HCT116 (cell line): Measurements from ENCODE around the gene KLK11. TPM values are rescaled to one million over a fixed set of nuclear protein-coding genes. Genes with fewer than 3 reads are reported as not detected.

Experiments used
- ATAC-seq: fragments of 200-7000 bp; cut with Tn5 transposase; 2 replicates; pipeline ENCODE4 v1.9.1; 2020; ENCODE audit warnings: mild to moderate bottlenecking, moderate library complexity
- BruUV-seq: library from RNA; stranded (reverse); fragments of 400-500 nt; replicated peaks from 2 replicates; lab custom pipeline; 2021; lab: Mats Ljungman, UMichigan
- CTCF ChIA-PET: fragments of 300-600 bp; sonication (Branson Sonifier 250); formaldehyde crosslinking; loops from one replicate; lab custom pipeline; 2021; ENCODE audit warnings: antibody characterized with exemption; lab: Charles Lee
- POLR2A ChIA-PET: fragments of 300-600, 350-600 bp; sonication (Branson Sonifier 250); formaldehyde crosslinking; loops from one replicate; lab custom pipeline; 2021; ENCODE audit warnings: antibody characterized with exemption; lab: Charles Lee
- RAD21 ChIA-PET, 2 experiments: fragments of 300-600 bp; sonication (Branson Sonifier 250); formaldehyde crosslinking; loops; one replicate each; lab custom pipeline; 2023; ENCODE audit warnings: low total read pairs in 2 of 2; ENCODE audit not compliant: uncharacterized antibody in 2 of 2, unreplicated experiment in 2 of 2, low non-redundant PET in 1 of 2; lab: Charles Lee
- DNase-seq: peaks from one replicate; pipeline ENCODE4 v3.0.0-alpha.2; 2010; ENCODE audit warnings: low read depth, low spot score
- H2AFZ ChIP-seq: fragments of 200-600 bp; shearing (Covaris generic), sonication (generic); 2 replicates; pipeline ENCODE4 v1.6.1; 2017; ENCODE audit warnings: low read depth, mixed run types, mixed read lengths, antibody characterized with exemption, low read length; ENCODE audit not compliant: poor library complexity, severe bottlenecking
- H3K27ac ChIP-seq: 2 replicates; pipeline ENCODE4 v1.5.1; 2012; ENCODE audit warnings: low read depth, low read length
- H3K27me3 ChIP-seq: fragments of 200-600 bp; sonication (generic); 2 replicates; pipeline ENCODE4 v1.6.1; 2016; ENCODE audit warnings: mixed run types, low read length, mixed read lengths; ENCODE audit not compliant: insufficient read depth
- H3K36me3 ChIP-seq, 2 experiments: fragments of 200-500 bp in 1 of 2; fragments of 200-600 bp in 1 of 2; sonication (Bioruptor generic) in 1 of 2; sonication (generic) in 1 of 2; 2 replicates each; pipeline versions ENCODE4 v1.5.1 to v1.6.1; 2014 to 2016; ENCODE audit warnings: low read length in 2 of 2, inconsistent platforms in 1 of 2, mixed read lengths in 1 of 2, mixed run types in 1 of 2; ENCODE audit not compliant: insufficient read depth in 2 of 2, control insufficient read depth in 1 of 2
- H3K4me1 ChIP-seq, 2 experiments: fragments of 200-600 bp in 1 of 2; sonication (generic) in 1 of 2; 2 replicates each; pipeline versions ENCODE4 v1.5.1 to v1.6.1; 2012 to 2017; ENCODE audit warnings: low read length in 2 of 2, inconsistent platforms in 1 of 2, mild to moderate bottlenecking in 1 of 2, mixed read lengths in 1 of 2, mixed run types in 1 of 2, moderate library complexity in 1 of 2; ENCODE audit not compliant: insufficient read depth in 2 of 2, control insufficient read depth in 1 of 2
- H3K4me2 ChIP-seq: fragments of 200-600 bp; sonication (generic); 2 replicates; pipeline ENCODE4 v1.6.1; 2017; ENCODE audit warnings: mixed run types, low read length, mixed read lengths
- H3K4me3 ChIP-seq, 2 experiments: fragments of 200-600 bp in 1 of 2; sonication (generic) in 1 of 2; replicated peaks in 1 of 2; 2 replicates each; pipeline ENCODE4 v1.5.1; 2011 to 2016; ENCODE audit warnings: low read length in 2 of 2, control low read depth in 1 of 2, low read depth in 1 of 2, mild to moderate bottlenecking in 1 of 2, mixed read lengths in 1 of 2, mixed run types in 1 of 2
- H3K79me2 ChIP-seq: fragments of 200-600 bp; sonication (generic); 2 replicates; pipeline ENCODE4 v1.6.1; 2017; ENCODE audit warnings: mild to moderate bottlenecking, mixed run types, low read length, moderate library complexity, mixed read lengths; ENCODE audit not compliant: insufficient read depth
- H3K9ac ChIP-seq: fragments of 200-600 bp; sonication (generic); 2 replicates; pipeline ENCODE4 v1.6.1; 2016; ENCODE audit warnings: low read length, mixed read lengths
- H3K9me2 ChIP-seq: fragments of 200-600 bp; sonication (generic), shearing (Covaris generic); 2 replicates; pipeline ENCODE4 v1.6.1; 2017; ENCODE audit warnings: mixed run types, mild to moderate bottlenecking, moderate library complexity; ENCODE audit not compliant: insufficient read depth
- H3K9me3 ChIP-seq, 2 experiments: fragments of 200-500 bp in 1 of 2; fragments of 200-600 bp in 1 of 2; sonication (Bioruptor generic) in 1 of 2; sonication (generic) in 1 of 2; 2 replicates each; pipeline ENCODE4 v1.6.1; 2014 to 2017; ENCODE audit warnings: low read length in 2 of 2, mixed read lengths in 2 of 2, inconsistent platforms in 1 of 2, low read depth in 1 of 2, mild to moderate bottlenecking in 1 of 2, mixed run types in 1 of 2, moderate library complexity in 1 of 2; ENCODE audit not compliant: control insufficient read depth in 1 of 2, insufficient read depth in 1 of 2
- H4K20me1 ChIP-seq: fragments of 200-600 bp; sonication (generic), shearing (Covaris generic); 2 replicates; pipeline ENCODE4 v1.6.1; 2017; ENCODE audit warnings: mixed run types, mild to moderate bottlenecking, moderate library complexity; ENCODE audit not compliant: insufficient read depth
- EGR1 ChIP-seq: IDR thresholded peaks from 2 replicates; pipeline ENCODE4 v1.6.1; 2012; ENCODE audit warnings: low read depth
- ELF1 ChIP-seq: IDR thresholded peaks from 2 replicates; pipeline ENCODE4 v1.6.1; 2012; ENCODE audit warnings: low read depth, borderline replicate concordance
- JUND ChIP-seq: IDR thresholded peaks from 2 replicates; pipeline ENCODE4 v1.6.1; 2012
- SIN3A ChIP-seq: IDR thresholded peaks from 2 replicates; pipeline ENCODE4 v1.6.1; 2012; ENCODE audit warnings: low read depth
- SRF ChIP-seq: IDR thresholded peaks from 2 replicates; pipeline ENCODE4 v1.6.1; 2012; ENCODE audit warnings: low read depth
- TCF7L2 ChIP-seq: IDR thresholded peaks from 2 replicates; pipeline ENCODE4 v1.7.0; 2011; ENCODE audit warnings: borderline replicate concordance, inconsistent platforms; ENCODE audit not compliant: insufficient read depth, insufficient read length; ENCODE audit errors: extremely low read depth
- ZFX ChIP-seq: fragments of 450-650 bp; IDR thresholded peaks from 2 replicates; pipeline ENCODE4 v1.6.1; 2017
- intact Hi-C: fragments of 100-400 bp; cut with micrococcal nuclease; formaldehyde crosslinking; loops from 2 replicates; pipeline ENCODE4 v1.10.0; 2022
- total RNA-seq: library from RNA; stranded (reverse); gene quantifications from one replicate; pipeline ENCODE4 v1.2.1, GENCODE V29; 2021; ENCODE audit not compliant: unreplicated experiment
- TF ChIP-seq, protein P1 (sequence below): IDR thresholded peaks from 2 replicates; pipeline ENCODE4 v1.6.1; 2012

Gene KLK11
- total RNA-seq, 1 experiment from 2014 or later = not detected

GRCh38 chr19:51006406-51006805 lies 20.0 kb downstream of the KLK11 start:
- Histone ChIP-seq H3K9me3 (no peaks in the 10 kb centered on the region), H3K9me2 (no peaks in the 10 kb centered on the region)
- ATAC-seq = no peak
- no peak for TF ChIP-seq TCF7L2
- no peak for TF ChIP-seq ELF1
- no peak for TF ChIP-seq EGR1
- no peak for TF ChIP-seq JUND
- no peak for TF ChIP-seq SRF
- TF ChIP-seq ZFX = no peak
- no peak for TF ChIP-seq SIN3A
- TF ChIP-seq, all 23 proteins: peak for 0
- no peaks in the 10 kb centered on the region for H3K27me3 ChIP-seq
- ChIA-PET CTCF (no interaction called here), RAD21 (no interaction called here), POLR2A (no interaction called here)
- H3K36me3 ChIP-seq = no peaks in the 10 kb centered on the region
- no TSS peak for BruUV-seq
- no peak overlapping the region for H3K4me3 ChIP-seq
- intact Hi-C loops = no loop called here
- no peak for DNase-seq
- H3K4me2 ChIP-seq = no peak overlapping the region
- no peaks in the 10 kb centered on the region for H3K79me2 ChIP-seq
- H2AFZ ChIP-seq = no peak overlapping the region
- no peak overlapping the region for H3K9ac ChIP-seq
- H4K20me1 ChIP-seq = no peaks in the 10 kb centered on the region
- H3K4me1 ChIP-seq = peaks cover 16 to 32% of the 10 kb centered on the region in 2 experiments
- H3K27ac ChIP-seq = no peak overlapping the region

DNA sequence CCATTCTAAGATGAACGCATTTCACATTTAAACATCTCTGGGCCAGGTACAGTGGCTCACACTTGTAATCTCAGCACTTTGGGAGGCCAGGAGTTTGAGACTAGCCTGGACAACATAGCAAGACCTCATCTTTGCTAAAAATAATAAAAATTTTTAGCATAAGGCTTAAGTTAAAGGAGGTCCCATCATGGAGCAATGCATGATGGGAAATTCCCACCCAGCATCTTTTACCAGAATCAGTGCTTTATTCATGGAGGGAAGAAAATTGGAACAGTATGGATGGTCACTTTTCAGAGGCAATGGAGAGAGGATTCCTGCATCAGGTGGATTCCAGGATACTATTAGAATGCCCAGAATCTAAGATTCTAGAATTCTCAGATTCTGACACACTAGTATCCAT lies 21.2 kb downstream of the KLK11 start:
- intact Hi-C loops = no loop called here
- Histone ChIP-seq H3K9me3 (no peaks in the 10 kb centered on the region), H4K20me1 (no peaks in the 10 kb centered on the region), H3K27me3 (no peaks in the 10 kb centered on the region), H3K9ac (no peak overlapping the region), H3K36me3 (no peaks in the 10 kb centered on the region), H3K9me2 (no peaks in the 10 kb centered on the region), H3K27ac (no peak overlapping the region), H3K79me2 (peaks cover 7% of the 10 kb centered on the region; the same call in 1 of the 2 replicates), H3K4me1 (peaks cover 16 to 35% of the 10 kb centered on the region in 2 experiments), H3K4me2 (no peak overlapping the region), H2AFZ (no peak overlapping the region), H3K4me3 (no peak overlapping the region)
- DNase-seq = no peak
- BruUV-seq = no TSS peak
- ChIA-PET POLR2A (no interaction called here), CTCF (no interaction called here), RAD21 (no interaction called here)
- TF ChIP-seq, protein P1, sequence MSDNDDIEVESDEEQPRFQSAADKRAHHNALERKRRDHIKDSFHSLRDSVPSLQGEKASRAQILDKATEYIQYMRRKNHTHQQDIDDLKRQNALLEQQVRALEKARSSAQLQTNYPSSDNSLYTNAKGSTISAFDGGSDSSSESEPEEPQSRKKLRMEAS = no peak
- ATAC-seq = no peak
